ENCODE measurements around the gene UBE2E2.

DNA sequence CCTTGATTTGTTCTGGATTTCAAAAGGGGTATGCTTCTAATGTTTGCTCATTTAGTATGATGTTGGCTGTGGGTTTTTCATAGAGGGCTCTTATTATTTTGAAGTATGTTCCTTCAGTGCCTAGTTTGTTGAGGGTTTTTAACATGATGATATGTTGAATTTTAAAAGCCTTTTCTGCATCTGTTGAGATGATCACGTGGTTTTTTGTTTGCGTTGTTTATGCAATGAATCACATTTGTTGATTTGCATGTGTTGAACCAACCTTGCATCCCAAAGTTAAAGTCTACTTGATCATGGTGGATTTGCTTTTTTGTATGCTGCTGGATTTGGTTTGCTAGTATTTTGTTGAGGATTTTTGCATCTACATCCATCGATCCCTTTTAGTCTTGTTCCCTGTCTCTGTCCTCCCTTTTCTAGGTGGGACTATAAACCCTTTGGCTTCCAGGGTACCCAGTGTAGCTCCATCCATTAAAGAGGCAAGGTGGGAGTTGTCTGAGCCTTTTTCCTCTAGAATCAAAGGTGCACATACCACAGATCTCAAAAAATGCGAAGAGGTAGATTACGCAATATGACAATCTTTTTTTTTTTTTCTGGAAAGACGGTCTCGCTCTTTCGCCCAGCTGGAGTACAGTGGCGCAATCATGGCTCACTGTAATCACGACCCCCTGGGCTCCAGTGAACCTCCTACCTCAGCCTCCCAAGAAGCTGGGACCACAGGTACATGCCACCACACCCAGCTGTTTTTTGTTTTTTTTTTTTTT, 381.0 kb downstream of the UBE2E2 start:
- no peak for TF ChIP-seq CTCF (IDR thresholded peaks at IDR 0.05)
- TF ChIP-seq EZH2 (IDR thresholded peaks at IDR 0.05) = no peak
